OCI-LY7 (cell line): Measurements from ENCODE around the gene SCLY. TPM values are rescaled to one million over a fixed set of nuclear protein-coding genes. Genes with fewer than 3 reads are reported as not detected.

ENCODE experiments used
- BruUV-seq: library from RNA; stranded (reverse); fragments of 400-500 nt; replicated peaks from 2 replicates; lab custom pipeline; 2021; lab: Mats Ljungman, UMichigan
- CTCF ChIA-PET: fragments of 300-600 bp; sonication (Branson Sonifier 250); formaldehyde crosslinking; loops from one replicate; lab custom pipeline; 2022; ENCODE audit warnings: antibody characterized with exemption; ENCODE audit not compliant: unreplicated experiment; lab: Charles Lee
- POLR2A ChIA-PET: fragments of 300-600 bp; sonication (Branson Sonifier 250); formaldehyde crosslinking; loops from one replicate; lab custom pipeline; 2022; ENCODE audit warnings: antibody characterized with exemption; lab: Charles Lee
- DNase-seq: peaks from one replicate; pipeline ENCODE4 v3.0.0-alpha.2; 2015; ENCODE audit warnings: low spot score
- H2AFZ ChIP-seq: fragments of 200-600 bp; sonication (generic), shearing (Covaris generic); 2 replicates; pipeline ENCODE4 v1.6.1; 2014; ENCODE audit warnings: mild to moderate bottlenecking, antibody characterized with exemption, low read length, moderate library complexity
- H3K27ac ChIP-seq: fragments of 200-600 bp; sonication (generic); 2 replicates; pipeline ENCODE4 v1.5.1; 2014; ENCODE audit warnings: mixed run types, low read depth, mild to moderate bottlenecking, moderate library complexity, low read length, inconsistent platforms; ENCODE audit not compliant: poor library complexity, severe bottlenecking
- H3K36me3 ChIP-seq: fragments of 200-600 bp; sonication (generic); 2 replicates; pipeline ENCODE4 v1.6.1; 2014; ENCODE audit warnings: mild to moderate bottlenecking, antibody characterized with exemption, low read length, moderate library complexity, mixed read lengths; ENCODE audit not compliant: insufficient read depth
- H3K4me1 ChIP-seq: fragments of 200-600 bp; sonication (generic); 2 replicates; pipeline ENCODE4 v1.5.1; 2014; ENCODE audit warnings: mild to moderate bottlenecking, low read length; ENCODE audit not compliant: insufficient read depth, poor library complexity, severe bottlenecking
- H3K4me2 ChIP-seq: fragments of 200-600 bp; sonication (generic); 2 replicates; pipeline ENCODE4 v1.6.1; 2014; ENCODE audit warnings: mild to moderate bottlenecking, low read length
- H3K4me3 ChIP-seq: fragments of 200-600 bp; sonication (generic); 2 replicates; pipeline ENCODE4 v1.5.1; 2014; ENCODE audit warnings: mild to moderate bottlenecking, low read depth, low read length; ENCODE audit not compliant: poor library complexity, severe bottlenecking
- H3K79me2 ChIP-seq: fragments of 200-600 bp; sonication (generic); 2 replicates; pipeline ENCODE4 v1.6.1; 2016; ENCODE audit warnings: low read depth, mild to moderate bottlenecking, low read length, moderate library complexity, mixed read lengths; ENCODE audit not compliant: insufficient read depth
- H3K9me2 ChIP-seq: fragments of 200-600 bp; sonication (generic); 2 replicates; pipeline ENCODE4 v1.6.1; 2016; ENCODE audit warnings: mild to moderate bottlenecking, low read length, mixed read lengths; ENCODE audit not compliant: insufficient read depth
- H3K9me3 ChIP-seq: fragments of 200-600 bp; sonication (generic); 2 replicates; pipeline ENCODE4 v1.6.1; 2014; ENCODE audit warnings: mild to moderate bottlenecking, mixed run types, low read length, mixed read lengths
- H4K20me1 ChIP-seq: fragments of 200-600 bp; sonication (generic); 2 replicates; pipeline ENCODE4 v1.6.1; 2014; ENCODE audit warnings: mild to moderate bottlenecking, antibody characterized with exemption, low read length, moderate library complexity, mixed read lengths; ENCODE audit not compliant: insufficient read depth
- CTCF ChIP-seq: fragments of 200-600 bp; sonication (generic); conservative IDR thresholded peaks from 2 replicates; pipeline ENCODE4 v1.5.1; 2014; ENCODE audit warnings: mild to moderate bottlenecking, antibody characterized with exemption, low read length, moderate library complexity, mixed read lengths
- EZH2phosphoT487 ChIP-seq: fragments of 200-600 bp; sonication (generic); IDR thresholded peaks from 2 replicates; pipeline ENCODE4 v1.6.1; 2018; ENCODE audit warnings: low read depth, borderline replicate concordance, mild to moderate bottlenecking, mixed run types, antibody characterized with exemption, low read length, moderate library complexity, mixed read lengths
- intact Hi-C: fragments of 100-400 bp; cut with micrococcal nuclease; formaldehyde crosslinking; loops from one replicate; pipeline ENCODE4 v1.10.0; 2022; ENCODE audit not compliant: unreplicated experiment
- total RNA-seq, 2 experiments: library from RNA; depleted of rRNA in 1 of 2; stranded (reverse); fragments of >200 nt in 1 of 2; shearing (Covaris generic) in 1 of 2; gene quantifications; 2 replicates each; pipeline ENCODE4 v1.2.3, GENCODE V29; 2014 to 2022

SCLY gene
- total RNA-seq, 2 experiments from 2014 or later: 29.9 to 41.7 TPM

- no TSS peak for BruUV-seq
- Histone ChIP-seq H4K20me1 (no peaks in the 10 kb centered on the region), H3K36me3 (no peaks in the 10 kb centered on the region), H3K27ac (no peak overlapping the region), H3K9me2 (no peaks in the 10 kb centered on the region), H3K4me2 (no peak overlapping the region), H2AFZ (no peak overlapping the region), H3K79me2 (no peaks in the 10 kb centered on the region), H3K9me3 (no peaks in the 10 kb centered on the region), H3K4me1 (no peaks in the 10 kb centered on the region), H3K4me3 (no peak overlapping the region)
- CTCF ChIA-PET: no interaction called here
- intact Hi-C loops: no loop called here
- no peak for DNase-seq
- POLR2A ChIA-PET: interaction anchor here (0.6 kb wide), 1 partner anchor 50 kb away, joined by 3 read pairs; no protein-coding TSS in a partner anchor
- TF ChIP-seq CTCF (no peak), EZH2phosphoT487 (no peak)
These were observed 16.9 kb upstream of the SCLY start for GRCh38 chr2:238043851-238044250.

GRCh38 chr2:238045575-238045974 lies 15.2 kb upstream of the SCLY start:
- Histone ChIP-seq H4K20me1 (no peaks in the 10 kb centered on the region), H3K4me1 (no peaks in the 10 kb centered on the region), H3K27ac (no peak overlapping the region), H2AFZ (no peak overlapping the region), H3K4me3 (no peak overlapping the region), H3K9me3 (no peaks in the 10 kb centered on the region), H3K36me3 (no peaks in the 10 kb centered on the region), H3K79me2 (no peaks in the 10 kb centered on the region), H3K4me2 (no peak overlapping the region), H3K9me2 (no peaks in the 10 kb centered on the region)
- DNase-seq: no peak
- intact Hi-C loops: no loop called here
- TF ChIP-seq CTCF (no peak), EZH2phosphoT487 (no peak)
- POLR2A ChIA-PET: no interaction called here
- CTCF ChIA-PET: no interaction called here
- no TSS peak for BruUV-seq

- H3K4me1 ChIP-seq: no peaks in the 10 kb centered on the region
- H4K20me1 ChIP-seq: no peaks in the 10 kb centered on the region
- no peaks in the 10 kb centered on the region for H3K36me3 ChIP-seq
- H2AFZ ChIP-seq: no peak overlapping the region
- BruUV-seq: no TSS peak
- no peak overlapping the region for H3K4me2 ChIP-seq
- no peaks in the 10 kb centered on the region for H3K9me2 ChIP-seq
- ChIA-PET CTCF (interaction anchor here (0.6 kb wide), 1 partner anchor 14 kb away, joined by 3 read pairs; the partner anchor contains the start of gene SCLY), POLR2A (interaction anchor here (0.5 to 1.7 kb wide), 3 partner anchors 19 to 384 kb away, joined by 3 to 4 read pairs (median 3); no protein-coding TSS in a partner anchor)
- intact Hi-C loops: no loop called here
- no peak overlapping the region for H3K4me3 ChIP-seq
- TF ChIP-seq CTCF (no peak), EZH2phosphoT487 (no peak)
- H3K79me2 ChIP-seq: no peaks in the 10 kb centered on the region
- no peak overlapping the region for H3K27ac ChIP-seq
- no peaks in the 10 kb centered on the region for H3K9me3 ChIP-seq
- DNase-seq: no peak
These were observed 14.0 kb upstream of the SCLY start for GRCh38 chr2:238046725-238047270.
